ENCODE data around the gene UGT1A6.

Gene UGT1A6

GRCh38 chr2:233794128-233794658 is 101.5 kb downstream of the UGT1A6 start:
- no peaks in the 10 kb centered on the region for H3K9me3 ChIP-seq
- H3K4me3 ChIP-seq (ENCODE audit: low read depth in 1 of 2, low read length in 1 of 2), result no peak overlapping the region
- H3K27me3 ChIP-seq, result no peaks in the 10 kb centered on the region
- H3K36me3 ChIP-seq, result no peaks in the 10 kb centered on the region
- H3K4me1 ChIP-seq (ENCODE audit: control insufficient read depth in 1 of 2, insufficient read depth in 1 of 2, low read depth in 1 of 2, low read length in 1 of 2), result no peaks in the 10 kb centered on the region
- TF ChIP-seq CTCF (IDR thresholded peaks at IDR 0.05), result no peak
- no peak overlapping the region for H3K27ac ChIP-seq

GRCh38 chr2:233795735-233796171 is 103.1 kb downstream of the UGT1A6 start:
- TF ChIP-seq CTCF (IDR thresholded peaks at IDR 0.05), result no peak
- no peaks in the 10 kb centered on the region for H3K4me1 ChIP-seq (ENCODE audit: control insufficient read depth in 1 of 2, insufficient read depth in 1 of 2, low read depth in 1 of 2, low read length in 1 of 2)
- H3K9me3 ChIP-seq, result no peaks in the 10 kb centered on the region
- H3K36me3 ChIP-seq, result no peaks in the 10 kb centered on the region
- no peak overlapping the region for H3K27ac ChIP-seq
- H3K27me3 ChIP-seq, result no peaks in the 10 kb centered on the region
- H3K4me3 ChIP-seq (ENCODE audit: low read depth in 1 of 2, low read length in 1 of 2), result no peak overlapping the region

GRCh38 chr2:233796254-233796653 is 103.6 kb downstream of the UGT1A6 start:
- H3K4me3 ChIP-seq (ENCODE audit: low read depth in 1 of 2, low read length in 1 of 2), result no peak overlapping the region
- H3K27ac ChIP-seq, result no peak overlapping the region
- H3K27me3 ChIP-seq, result no peaks in the 10 kb centered on the region
- no peak for TF ChIP-seq CTCF (IDR thresholded peaks at IDR 0.05)
- H3K4me1 ChIP-seq (ENCODE audit: control insufficient read depth in 1 of 2, insufficient read depth in 1 of 2, low read depth in 1 of 2, low read length in 1 of 2), result no peaks in the 10 kb centered on the region
- no peaks in the 10 kb centered on the region for H3K9me3 ChIP-seq
- no peaks in the 10 kb centered on the region for H3K36me3 ChIP-seq

GRCh38 chr2:233798335-233799086 is 105.8 kb downstream of the UGT1A6 start:
- no peak for TF ChIP-seq CTCF (IDR thresholded peaks at IDR 0.05)
- no peak overlapping the region for H3K27ac ChIP-seq
- no peaks in the 10 kb centered on the region for H3K27me3 ChIP-seq
- H3K4me3 ChIP-seq (ENCODE audit: low read depth in 1 of 2, low read length in 1 of 2), result no peak overlapping the region
- no peaks in the 10 kb centered on the region for H3K9me3 ChIP-seq
- H3K36me3 ChIP-seq, result no peaks in the 10 kb centered on the region
- no peaks in the 10 kb centered on the region for H3K4me1 ChIP-seq (ENCODE audit: control insufficient read depth in 1 of 2, insufficient read depth in 1 of 2, low read depth in 1 of 2, low read length in 1 of 2)

GRCh38 chr2:233799087-233799665 is 106.5 kb downstream of the UGT1A6 start:
- no peak overlapping the region for H3K4me3 ChIP-seq (ENCODE audit: low read depth in 1 of 2, low read length in 1 of 2)
- no peaks in the 10 kb centered on the region for H3K36me3 ChIP-seq
- no peak for TF ChIP-seq CTCF (IDR thresholded peaks at IDR 0.05)
- no peaks in the 10 kb centered on the region for H3K27me3 ChIP-seq
- no peaks in the 10 kb centered on the region for H3K9me3 ChIP-seq
- H3K27ac ChIP-seq, result no peak overlapping the region
- H3K4me1 ChIP-seq (ENCODE audit: control insufficient read depth in 1 of 2, insufficient read depth in 1 of 2, low read depth in 1 of 2, low read length in 1 of 2), result no peaks in the 10 kb centered on the region
